ENCODE measurements around the gene STKLD1. TPM values are rescaled to one million over a fixed set of nuclear protein-coding genes. Genes with fewer than 3 reads are reported as not detected.

STKLD1 gene
- total RNA-seq, 2 experiments from 2014 or later = 0.21 to 0.65 TPM

- CTCF ChIA-PET = interaction anchor here (0.7 to 1.4 kb wide), 4 partner anchors 15 to 275 kb away, joined by 3 to 6 read pairs (median 3); no protein-coding TSS in a partner anchor
- POLR2A ChIA-PET = interaction anchor here (0.6 to 0.9 kb wide), 2 partner anchors 34 to 71 kb away, joined by 3 read pairs; partner anchors contain the start of genes MED22 and RPL7A
Measured at GRCh38 chr9:133419005-133419404, 42.8 kb downstream of the STKLD1 start.

- POLR2A ChIA-PET = no interaction called here
- CTCF ChIA-PET = interaction anchor here (0.6 kb wide), 1 partner anchor 690 kb away, joined by 3 read pairs; no protein-coding TSS in a partner anchor
Measured at GRCh38 chr9:133420392-133420827, 44.2 kb downstream of the STKLD1 start.

GRCh38 chr9:133421615-133422542 is 45.7 kb downstream of the STKLD1 start, which contains the start of gene ADAMTS13:
ADAMTS13 (plus strand) TSS chr9:133422367; CDS start chr9:133422444, 77 bp downstream.
- ChIA-PET POLR2A (interaction anchor here (0.8 to 1.6 kb wide), 3 partner anchors 38 to 75 kb away, joined by 3 to 7 read pairs (median 3); partner anchors contain the start of gene CACFD1), CTCF (no interaction called here)

GRCh38 chr9:133423216-133423615 is 47.0 kb downstream of the STKLD1 start:
- POLR2A ChIA-PET = no interaction called here
- CTCF ChIA-PET = no interaction called here

GRCh38 chr9:133424187-133424586 is 48.0 kb downstream of the STKLD1 start:
- CTCF ChIA-PET = no interaction called here

GRCh38 chr9:133425049-133425632 is 49.0 kb downstream of the STKLD1 start:
- ChIA-PET POLR2A (no interaction called here), CTCF (interaction anchor here (1.0 kb wide), 1 partner anchor 14 kb away, joined by 3 read pairs; no protein-coding TSS in a partner anchor)

More at GRCh38 chr9:133424187-133424586, 48.0 kb downstream of the STKLD1 start:
- POLR2A ChIA-PET = no interaction called here

GRCh38 chr9:133426011-133426410 is 49.8 kb downstream of the STKLD1 start:
- CTCF ChIA-PET = interaction anchor here (1.0 kb wide), 1 partner anchor 15 kb away, joined by 3 read pairs; no protein-coding TSS in a partner anchor

GRCh38 chr9:133427658-133428348 is 51.6 kb downstream of the STKLD1 start:
- CTCF ChIA-PET = no interaction called here

More at GRCh38 chr9:133426011-133426410, 49.8 kb downstream of the STKLD1 start:
- POLR2A ChIA-PET = no interaction called here

GRCh38 chr9:133428617-133429101 is 52.5 kb downstream of the STKLD1 start:
- ChIA-PET CTCF (no interaction called here), POLR2A (no interaction called here)

More at GRCh38 chr9:133427658-133428348, 51.6 kb downstream of the STKLD1 start:
- POLR2A ChIA-PET = interaction anchor here (0.8 kb wide), 1 partner anchor 25 kb away, joined by 4 read pairs; no protein-coding TSS in a partner anchor

- ChIA-PET CTCF (no interaction called here), POLR2A (no interaction called here)
Measured at GRCh38 chr9:133429214-133429613, 53.0 kb downstream of the STKLD1 start.

GRCh38 chr9:133429641-133430161 is 53.5 kb downstream of the STKLD1 start:
- CTCF ChIA-PET = no interaction called here
- POLR2A ChIA-PET = no interaction called here

- CTCF ChIA-PET = interaction anchor here (0.7 kb wide), 1 partner anchor 530 kb away, joined by 3 read pairs; no protein-coding TSS in a partner anchor
- POLR2A ChIA-PET = no interaction called here
Measured at GRCh38 chr9:133430244-133430643, 54.1 kb downstream of the STKLD1 start.

GRCh38 chr9:133433351-133433843 is 57.2 kb downstream of the STKLD1 start:
- ChIA-PET CTCF (no interaction called here), POLR2A (no interaction called here)

- ChIA-PET POLR2A (no interaction called here), CTCF (no interaction called here)
Measured at GRCh38 chr9:133436681-133437080, 60.5 kb downstream of the STKLD1 start.

- CTCF ChIA-PET = no interaction called here
- POLR2A ChIA-PET = no interaction called here
Measured at GRCh38 chr9:133437753-133438531, 61.8 kb downstream of the STKLD1 start.

- POLR2A ChIA-PET = no interaction called here
- CTCF ChIA-PET = no interaction called here
Measured at GRCh38 chr9:133439337-133439736, 63.2 kb downstream of the STKLD1 start.

GRCh38 chr9:133440874-133441273 is 64.7 kb downstream of the STKLD1 start:
- POLR2A ChIA-PET = no interaction called here
- CTCF ChIA-PET = no interaction called here

GRCh38 chr9:133441571-133441970 is 65.4 kb downstream of the STKLD1 start:
- ChIA-PET POLR2A (no interaction called here), CTCF (no interaction called here)

All from activated CD8-positive, alpha-beta memory T cell treated with anti-CD3 and anti-CD28 coated beads for 36 hours (primary cell).